ENCODE results near the gene SZT2.
A peak's percentile ranks its signal among the peaks of the same experiment; 100 is the strongest.

Gene SZT2

DNA sequence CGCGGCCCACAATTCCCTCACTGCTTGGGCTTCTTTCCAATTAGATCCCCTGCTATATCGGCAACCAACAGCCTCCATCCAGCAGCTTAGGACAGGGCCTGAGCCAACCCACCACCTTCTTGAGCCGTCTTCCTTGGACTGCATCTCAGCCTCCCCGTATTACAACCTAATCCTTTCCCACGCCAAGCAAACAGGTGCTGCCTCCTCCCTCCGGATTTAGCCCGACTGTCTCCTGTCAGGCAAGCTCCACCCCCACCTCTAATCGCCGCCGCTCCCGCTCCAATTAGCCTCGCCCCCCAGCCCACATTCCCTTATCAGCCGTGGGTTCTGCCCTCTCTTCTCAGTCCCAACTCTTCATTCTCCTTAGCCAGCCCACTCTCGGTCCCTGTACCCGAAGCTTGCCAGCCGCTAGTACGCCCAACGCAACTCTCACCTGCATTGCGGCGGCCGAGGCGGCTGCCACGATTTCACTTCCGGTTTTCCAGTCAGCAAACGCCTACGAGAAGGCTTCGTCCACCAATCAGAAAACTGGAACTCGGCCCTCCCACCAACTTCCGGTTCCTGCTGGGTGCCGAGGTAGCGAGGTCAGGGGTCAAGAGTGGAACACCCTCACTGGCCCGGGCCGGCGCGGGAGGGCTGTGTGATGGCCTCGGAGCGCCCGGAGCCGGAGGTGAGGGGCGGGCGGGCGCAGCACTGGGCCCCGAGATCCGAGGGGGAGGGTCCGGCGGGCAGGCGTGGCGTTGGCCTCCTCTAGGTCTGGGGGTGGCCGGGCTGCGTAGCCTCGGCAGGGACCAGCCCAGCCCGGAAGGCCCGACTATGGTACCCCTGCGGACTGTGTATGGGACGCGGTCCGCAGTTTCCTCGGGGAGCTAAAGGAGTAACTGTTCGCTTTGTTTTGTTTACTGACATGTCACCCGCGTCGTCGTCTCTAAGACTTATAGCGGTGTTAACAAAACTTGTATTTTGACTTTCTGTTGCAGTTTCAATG, at the start of gene SZT2, which contains the start of gene MED8:
TSS of gene SZT2 (plus strand) at position 574 of the 988 bp plus-strand sequence. CDS start at position 644, 70 bp downstream.
TSS of gene MED8 (minus strand) at position 475 of the 988 bp plus-strand sequence. CDS start at position 439, 36 bp downstream.
- peak; percentile 97 for DNase-seq (ENCODE audit: low spot score)

DNA sequence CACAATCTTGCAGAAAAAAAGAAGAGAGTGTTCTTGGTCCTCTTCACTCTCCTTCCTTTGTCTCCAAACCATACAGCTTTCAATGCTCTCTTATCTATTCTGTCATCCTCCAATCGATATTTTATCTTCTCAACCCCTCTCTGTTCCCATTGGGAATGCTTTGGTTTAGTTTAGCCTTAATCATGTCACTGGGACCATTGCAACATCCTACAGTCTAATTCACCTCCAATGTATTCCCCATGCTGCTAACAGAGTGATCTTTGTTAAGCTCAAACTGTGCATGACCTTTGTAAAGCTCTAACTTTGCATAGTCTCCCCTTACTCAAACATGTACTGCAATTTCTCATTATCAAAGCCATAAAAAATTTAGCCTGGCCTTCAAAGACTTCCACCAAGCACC, 49.1 kb upstream of the SZT2 start:
- DNase-seq (ENCODE audit: low spot score): no peak

DNA sequence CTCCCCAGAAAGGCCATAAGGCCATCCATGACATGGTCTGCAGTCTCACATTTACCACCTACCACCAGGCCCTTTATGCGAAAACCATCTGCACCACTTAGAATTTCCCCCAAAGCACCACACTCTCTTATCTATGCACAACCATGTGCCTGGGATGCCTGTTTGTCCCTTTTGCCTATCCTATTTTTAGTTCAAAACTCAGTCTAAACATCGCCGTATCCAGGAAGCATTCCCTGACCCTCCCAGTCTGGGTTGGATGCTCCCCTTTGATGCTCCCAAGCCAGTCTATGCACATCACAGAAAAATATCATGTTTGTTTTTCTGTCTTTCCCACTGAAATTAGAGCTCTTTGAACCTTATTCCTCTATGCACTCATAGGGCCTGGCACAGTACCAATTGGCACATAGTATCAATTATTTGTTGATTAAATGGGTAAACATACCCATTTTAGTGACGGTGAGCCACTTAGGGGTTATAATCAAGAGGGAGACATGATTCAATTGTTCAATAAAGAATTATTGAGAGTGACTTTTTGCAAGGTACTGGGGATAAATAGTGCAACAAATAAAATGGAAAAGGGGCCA, 45.3 kb upstream of the SZT2 start:
- no peak for DNase-seq (ENCODE audit: low spot score)

DNA sequence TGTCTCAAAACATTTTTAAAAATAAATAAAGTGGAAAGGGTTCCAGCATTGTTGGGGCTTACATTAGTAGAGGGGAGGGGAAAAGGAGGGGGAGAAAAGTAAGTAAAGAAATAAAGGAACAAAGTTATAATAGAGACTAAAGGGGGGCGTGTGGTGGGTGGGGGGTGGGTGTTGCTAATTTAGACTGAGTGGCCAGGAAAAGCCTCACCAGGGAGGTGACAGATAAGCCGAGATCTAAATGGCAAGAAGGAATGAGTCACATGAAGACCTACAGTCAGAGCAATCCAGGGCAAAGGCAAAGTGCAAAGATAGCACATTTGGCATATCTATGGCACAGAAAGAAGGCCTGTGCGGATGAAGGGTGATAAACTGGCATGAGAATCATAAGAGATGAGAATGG, 44.6 kb upstream of the SZT2 start:
- DNase-seq (ENCODE audit: low spot score): no peak

DNA sequence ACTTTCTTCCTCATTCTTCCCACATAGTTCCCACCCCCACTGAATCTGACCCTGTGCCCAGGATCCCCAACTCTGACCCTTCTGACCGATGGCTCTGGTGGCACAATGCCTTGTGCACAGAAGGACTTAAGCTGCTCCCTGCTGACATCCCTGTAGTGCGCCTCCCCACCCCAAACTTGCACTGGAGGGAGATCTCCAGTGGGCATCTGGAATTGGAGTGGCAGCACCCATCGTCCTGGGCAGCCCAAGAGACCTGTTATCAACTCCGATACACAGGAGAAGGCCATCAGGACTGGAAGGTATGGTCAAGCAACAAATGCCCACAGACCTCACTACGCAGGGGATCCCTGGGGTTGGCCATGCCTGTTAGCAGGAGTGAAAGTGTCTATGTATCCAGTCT, 43.1 kb upstream of the SZT2 start:
- no peak for DNase-seq (ENCODE audit: low spot score)

DNA sequence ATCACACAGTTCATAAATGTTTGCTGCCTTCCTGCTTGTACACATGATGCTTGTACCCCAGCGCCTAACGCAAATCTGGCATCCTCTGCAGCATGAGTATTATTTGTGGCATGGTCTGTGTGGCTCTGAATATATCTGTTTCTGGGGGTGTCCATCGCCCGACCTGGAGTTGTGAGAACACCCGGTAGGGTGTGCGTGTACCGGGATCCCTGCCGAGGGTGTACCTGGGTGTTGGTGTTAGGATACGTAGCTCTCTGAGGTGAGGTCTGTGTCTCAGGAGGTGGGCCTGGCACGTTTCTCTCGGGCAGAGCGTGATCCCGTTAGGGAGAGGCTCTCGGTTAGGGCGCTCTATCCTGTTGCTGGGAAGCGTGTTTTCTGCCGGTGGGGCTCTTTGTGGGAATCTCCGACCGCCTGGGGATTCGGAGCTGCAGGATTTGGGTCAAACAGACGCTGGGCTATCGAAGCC, 41.3 kb upstream of the SZT2 start:
- no peak for DNase-seq (ENCODE audit: low spot score)

DNA sequence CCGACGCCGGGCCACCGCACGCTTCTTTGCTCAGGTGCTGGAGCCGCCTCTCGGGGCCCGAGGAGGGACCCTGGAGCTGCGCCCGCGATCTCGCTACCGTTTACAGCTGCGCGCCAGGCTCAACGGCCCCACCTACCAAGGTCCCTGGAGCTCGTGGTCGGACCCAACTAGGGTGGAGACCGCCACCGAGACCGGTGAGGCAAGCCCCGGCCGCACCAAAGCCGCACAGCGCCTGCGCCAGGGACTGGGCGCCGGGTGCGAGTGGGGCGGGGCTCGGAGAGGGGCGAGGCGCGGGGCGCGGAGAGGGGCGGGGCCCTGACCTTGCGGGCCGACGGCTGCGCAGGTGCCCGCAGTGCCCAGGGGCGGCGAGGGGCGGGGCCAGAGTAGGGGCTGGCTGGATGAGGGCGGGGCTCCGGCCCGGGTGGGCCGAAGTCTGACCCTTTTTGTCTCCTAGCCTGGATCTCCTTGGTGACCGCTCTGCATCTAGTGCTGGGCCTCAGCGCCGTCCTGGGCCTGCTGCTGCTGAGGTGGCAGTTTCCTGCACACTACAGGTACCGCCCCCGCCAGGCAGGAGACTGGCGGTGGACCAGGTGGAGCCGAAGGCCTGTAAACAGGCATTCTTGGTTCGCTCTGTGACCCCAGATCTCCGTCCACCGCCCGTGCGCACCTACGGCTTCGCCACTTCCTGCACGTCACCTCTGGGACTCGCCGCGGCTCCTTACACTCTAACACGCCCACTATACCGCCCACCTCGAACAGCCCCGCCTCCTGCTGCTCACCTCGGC, 40.7 kb upstream of the SZT2 start:
- DNase-seq (ENCODE audit: low spot score): peak; percentile 77

DNA sequence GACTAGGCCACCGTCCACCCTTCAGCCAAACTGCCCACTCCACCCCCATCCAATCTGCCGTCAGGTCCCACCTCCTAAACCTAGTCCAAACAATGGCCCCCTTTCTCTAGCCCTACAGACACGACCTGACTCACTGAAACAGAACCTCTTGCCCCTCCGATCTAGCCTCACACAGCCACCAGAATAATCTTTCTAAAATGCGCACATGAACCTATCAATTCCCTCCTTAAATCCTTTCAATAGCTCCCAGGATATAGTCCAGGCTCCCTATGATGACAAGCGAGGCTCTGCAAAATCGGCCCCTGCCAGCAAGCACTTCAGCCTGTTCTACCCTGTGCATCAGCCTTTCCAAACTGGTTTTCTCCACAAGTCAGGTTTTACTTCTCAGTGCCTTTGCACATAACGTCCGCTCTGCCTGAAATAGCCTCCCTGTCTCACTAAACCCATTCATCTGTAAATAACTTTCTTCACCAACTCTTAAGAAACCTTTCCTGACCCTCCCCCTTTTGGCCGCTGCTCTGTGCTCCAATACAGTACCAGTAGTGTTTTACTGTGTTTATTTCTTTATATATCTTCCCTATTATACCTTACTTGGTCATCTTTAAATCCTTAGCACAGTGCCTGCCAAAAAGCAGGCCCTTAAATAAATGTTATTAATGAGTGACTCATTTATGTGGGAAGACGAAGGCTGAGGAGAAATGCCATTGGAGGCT, 39.9 kb upstream of the SZT2 start:
- no peak for DNase-seq (ENCODE audit: low spot score)

DNA sequence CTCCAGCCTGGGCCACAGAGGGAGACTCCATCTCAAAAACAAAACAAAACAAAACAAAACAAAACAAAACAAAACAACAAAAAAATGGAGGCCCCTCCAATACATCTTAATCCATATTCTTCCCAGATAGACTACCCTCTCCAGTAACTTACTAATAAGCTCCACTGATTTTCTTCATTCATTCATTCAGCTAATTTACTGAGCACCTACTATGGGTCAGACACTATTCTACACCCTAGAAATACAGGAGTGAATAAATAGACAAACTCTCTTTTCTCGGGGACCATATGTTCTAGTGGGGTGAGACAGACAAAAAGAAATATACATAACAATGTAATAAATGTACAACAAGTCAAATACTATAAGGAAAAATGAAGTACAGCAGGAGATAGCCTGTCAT, 38.7 kb upstream of the SZT2 start:
- no peak for DNase-seq (ENCODE audit: low spot score)

DNA sequence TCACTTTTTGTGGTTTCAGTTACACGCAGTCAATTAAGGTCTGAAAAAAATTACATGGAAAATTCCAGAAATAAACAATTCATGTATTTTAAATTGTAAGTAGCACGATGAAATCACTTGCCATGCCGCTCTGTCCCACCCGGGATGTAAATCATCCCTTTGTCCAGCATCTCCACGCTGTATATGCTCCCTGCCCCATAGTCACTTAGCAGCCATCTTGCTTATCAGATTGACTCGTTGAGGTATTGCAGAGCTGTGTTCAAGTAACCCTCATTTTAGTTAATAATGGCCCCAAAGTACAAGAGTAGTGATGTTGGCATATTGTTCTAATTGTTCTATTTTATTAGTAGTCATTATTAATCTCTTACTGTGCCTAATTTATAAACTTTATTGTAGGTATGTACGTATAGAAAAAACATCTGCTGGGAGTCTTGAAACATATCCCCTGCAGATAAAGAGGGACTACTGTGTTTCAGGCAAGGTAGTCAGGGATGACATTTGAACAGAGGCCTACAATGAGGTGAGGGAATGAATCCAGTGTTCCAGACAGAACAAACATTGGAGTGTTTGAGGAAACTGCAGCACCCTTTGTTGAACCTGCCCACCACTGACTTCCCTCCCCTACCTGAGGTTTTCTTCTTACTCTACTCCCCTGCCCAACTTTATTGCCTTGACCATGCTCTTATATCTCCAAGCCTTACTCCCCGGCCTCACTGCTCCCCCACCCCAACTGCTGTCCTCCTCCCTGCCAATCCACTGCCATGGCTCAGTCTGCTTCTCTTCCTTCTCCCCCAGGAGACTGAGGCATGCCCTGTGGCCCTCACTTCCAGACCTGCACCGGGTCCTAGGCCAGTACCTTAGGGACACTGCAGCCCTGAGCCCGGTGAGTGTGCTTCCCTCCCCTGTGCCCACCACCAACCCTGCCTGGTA, 38.0 kb upstream of the SZT2 start:
- DNase-seq (ENCODE audit: low spot score): no peak

DNA sequence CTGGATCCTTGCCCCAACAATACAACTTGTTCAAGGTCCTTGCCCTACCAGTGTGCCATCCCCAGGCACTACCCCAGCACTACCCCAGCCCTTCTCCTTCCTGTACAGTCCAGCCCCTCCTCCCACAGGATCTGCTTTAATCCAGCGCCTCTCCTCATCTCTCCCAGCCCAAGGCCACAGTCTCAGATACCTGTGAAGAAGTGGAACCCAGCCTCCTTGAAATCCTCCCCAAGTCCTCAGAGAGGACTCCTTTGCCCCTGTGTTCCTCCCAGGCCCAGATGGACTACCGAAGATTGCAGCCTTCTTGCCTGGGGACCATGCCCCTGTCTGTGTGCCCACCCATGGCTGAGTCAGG, 37.4 kb upstream of the SZT2 start:
- no peak for DNase-seq (ENCODE audit: low spot score)

DNA sequence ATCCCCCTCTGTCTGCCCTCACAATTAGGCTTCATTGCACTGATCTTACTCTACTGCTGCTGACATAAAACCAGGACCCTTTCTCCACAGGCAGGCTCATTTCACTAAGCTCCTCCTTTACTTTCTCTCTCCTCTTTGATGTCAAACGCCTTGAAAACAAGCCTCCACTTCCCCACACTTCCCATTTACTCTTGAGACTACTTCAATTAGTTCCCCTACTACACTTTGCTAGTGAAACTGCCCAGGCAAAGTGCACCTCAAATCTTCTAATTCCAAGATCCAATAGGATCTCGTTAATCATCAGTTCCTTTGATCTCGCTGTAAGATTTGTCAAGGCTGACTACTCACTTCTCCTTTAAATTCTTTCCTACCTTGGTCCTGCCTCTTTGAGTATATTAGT, 36.8 kb upstream of the SZT2 start:
- DNase-seq (ENCODE audit: low spot score): no peak

DNA sequence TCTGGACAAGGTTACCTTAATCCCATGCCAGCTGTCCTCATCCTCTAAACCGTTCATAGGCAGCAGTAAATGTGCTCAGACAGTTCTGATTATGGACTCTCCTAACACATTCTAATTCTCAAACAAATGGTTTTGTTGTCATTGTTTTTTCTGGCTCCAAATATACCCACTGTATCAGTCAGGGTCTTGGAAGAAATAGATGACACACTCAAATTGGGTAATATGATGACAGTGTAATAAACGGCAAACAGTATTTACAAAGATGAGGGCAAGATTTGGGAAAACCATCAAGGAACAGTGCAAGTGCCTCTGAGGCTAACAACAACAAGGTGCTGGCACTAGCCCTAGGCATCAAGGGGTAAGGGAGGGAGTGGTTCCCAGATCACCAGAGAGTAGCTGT, 35.2 kb upstream of the SZT2 start:
- DNase-seq (ENCODE audit: low spot score): no peak

DNA sequence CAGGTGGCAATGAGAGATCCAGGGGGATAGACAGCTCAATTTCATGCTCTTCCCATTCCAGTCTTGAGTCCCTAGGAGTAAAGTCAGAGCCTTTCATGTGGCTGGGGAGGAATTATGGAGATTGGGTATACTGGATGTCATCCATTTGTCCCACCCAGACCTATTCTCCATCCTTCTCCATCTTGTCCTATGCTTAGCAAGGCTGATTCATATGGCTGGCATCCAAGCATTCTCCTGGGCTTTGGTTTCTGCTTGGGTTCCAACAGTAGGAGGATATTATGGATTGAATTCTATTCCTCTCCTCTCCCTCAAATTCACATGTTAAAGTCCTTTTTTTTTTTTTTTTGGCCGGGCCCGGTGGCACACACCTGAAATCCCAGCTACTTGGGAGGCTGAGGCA, 34.8 kb upstream of the SZT2 start:
- DNase-seq (ENCODE audit: low spot score): no peak

DNA sequence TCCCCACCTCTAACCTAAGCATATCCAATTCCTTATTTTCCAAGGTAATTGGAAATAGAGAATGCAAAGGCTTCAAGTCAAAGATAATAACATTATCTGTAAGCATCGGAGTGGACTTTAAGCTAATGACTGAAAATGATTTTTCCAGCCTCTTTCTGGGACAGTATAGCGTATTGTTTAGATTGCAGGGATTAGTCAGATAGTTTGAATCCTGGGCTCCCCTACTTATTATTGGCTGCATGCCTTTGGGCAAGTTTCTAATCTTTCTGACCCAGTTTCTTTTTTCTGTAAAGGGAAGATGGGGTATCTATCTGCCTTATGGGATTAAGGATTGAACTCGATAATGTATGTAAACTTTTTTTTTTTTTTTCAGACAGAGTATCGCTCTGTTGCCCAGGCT, 32.4 kb upstream of the SZT2 start:
- no peak for DNase-seq (ENCODE audit: low spot score)

DNA sequence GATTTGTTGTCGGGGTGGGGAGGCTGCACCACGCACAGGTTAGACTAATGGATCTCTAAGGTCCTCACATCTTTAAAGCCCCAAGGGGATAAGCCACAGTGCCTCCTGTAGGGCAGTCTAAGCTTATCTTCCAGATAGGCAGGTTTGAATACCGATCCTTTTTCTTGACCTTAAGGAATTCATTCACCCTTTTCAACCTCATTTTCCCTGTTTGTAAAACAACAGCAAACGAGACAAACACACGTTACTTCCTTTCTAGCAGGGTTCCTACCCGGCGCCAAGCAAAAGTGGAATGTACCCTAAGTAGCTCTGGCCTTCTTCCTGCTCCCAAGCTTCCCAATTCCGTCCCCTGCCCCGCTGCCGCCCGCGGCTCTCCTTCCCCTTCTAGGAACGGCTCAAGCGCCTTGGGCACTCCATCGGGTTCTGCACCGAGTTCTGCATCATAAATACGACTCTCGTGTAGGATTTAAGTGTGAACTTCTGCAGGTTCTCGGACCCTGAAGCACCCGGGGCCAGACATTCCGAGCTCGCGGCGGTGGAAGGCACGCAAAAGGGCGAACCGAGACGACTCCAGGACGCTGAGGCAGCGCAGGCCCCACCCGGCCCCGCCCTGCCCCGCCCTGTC, 31.5 kb upstream of the SZT2 start:
- no peak for DNase-seq (ENCODE audit: low spot score)

DNA sequence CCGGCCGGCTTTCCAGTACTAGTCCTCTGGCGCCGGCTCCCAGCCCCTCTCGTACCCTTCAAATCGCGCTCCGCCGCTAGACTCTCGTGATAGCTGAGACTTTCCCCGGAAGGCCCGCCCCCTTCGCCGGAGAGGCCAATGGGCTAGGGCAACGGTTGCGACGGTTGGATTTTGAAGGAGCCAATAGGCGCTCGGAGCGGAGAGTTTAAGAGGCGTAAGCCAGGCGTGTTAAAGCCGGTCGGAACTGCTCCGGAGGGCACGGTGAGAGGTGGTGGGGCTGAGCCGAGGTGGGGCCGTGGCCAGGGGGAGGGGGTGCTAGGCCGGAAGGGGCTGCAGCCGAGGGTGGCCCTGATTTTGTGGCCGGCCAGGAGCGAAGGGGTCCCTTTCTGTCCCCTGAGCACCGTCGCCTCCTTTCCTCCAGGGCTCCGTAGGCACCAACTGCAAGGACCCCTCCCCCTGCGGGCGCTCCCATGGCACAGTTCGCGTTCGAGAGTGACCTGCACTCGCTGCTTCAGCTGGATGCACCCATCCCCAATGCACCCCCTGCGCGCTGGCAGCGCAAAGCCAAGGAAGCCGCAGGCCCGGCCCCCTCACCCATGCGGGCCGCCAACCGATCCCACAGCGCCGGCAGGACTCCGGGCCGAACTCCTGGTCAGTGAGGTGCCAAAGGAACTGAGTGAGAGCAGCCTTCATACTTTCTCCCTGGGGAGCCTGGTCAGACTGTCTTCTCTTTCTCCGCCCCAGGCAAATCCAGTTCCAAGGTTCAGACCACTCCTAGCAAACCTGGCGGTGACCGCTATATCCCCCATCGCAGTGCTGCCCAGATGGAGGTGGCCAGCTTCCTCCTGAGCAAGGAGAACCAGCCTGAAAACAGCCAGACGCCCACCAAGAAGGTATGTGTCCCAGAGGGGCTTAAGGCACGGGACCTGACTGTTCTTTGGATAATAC, 30.7 kb upstream of the SZT2 start, which contains the start of gene CDC20:
TSS of gene CDC20 (plus strand) at position 236 of the 948 bp plus-strand sequence. CDS start at position 471, 235 bp downstream.
- DNase-seq (ENCODE audit: low spot score): peak; percentile 99

DNA sequence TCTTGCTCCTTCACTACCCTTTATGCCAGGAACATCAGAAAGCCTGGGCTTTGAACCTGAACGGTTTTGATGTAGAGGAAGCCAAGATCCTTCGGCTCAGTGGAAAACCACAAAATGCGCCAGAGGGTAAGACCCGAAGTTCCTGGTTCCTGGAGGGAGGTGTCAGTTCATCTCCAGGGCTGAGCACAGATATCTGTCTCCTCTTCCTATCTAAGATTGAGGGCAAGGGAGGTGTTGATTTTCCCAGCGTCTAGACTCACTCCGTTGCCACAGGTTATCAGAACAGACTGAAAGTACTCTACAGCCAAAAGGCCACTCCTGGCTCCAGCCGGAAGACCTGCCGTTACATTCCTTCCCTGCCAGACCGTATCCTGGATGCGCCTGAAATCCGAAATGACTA, 30.0 kb upstream of the SZT2 start:
- no peak for DNase-seq (ENCODE audit: low spot score)

DNA sequence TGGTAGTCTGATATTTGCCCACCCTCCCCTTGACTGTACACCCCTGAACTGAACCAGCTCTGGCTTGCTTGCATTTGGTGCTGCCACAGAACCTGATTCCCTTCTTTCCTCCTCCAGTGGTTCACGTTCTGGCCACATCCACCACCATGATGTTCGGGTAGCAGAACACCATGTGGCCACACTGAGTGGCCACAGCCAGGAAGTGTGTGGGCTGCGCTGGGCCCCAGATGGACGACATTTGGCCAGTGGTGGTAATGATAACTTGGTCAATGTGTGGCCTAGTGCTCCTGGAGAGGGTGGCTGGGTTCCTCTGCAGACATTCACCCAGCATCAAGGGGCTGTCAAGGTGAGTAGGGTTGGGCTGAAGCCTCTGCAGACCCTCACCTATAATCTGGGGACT, 29.1 kb upstream of the SZT2 start:
- no peak for DNase-seq (ENCODE audit: low spot score)

Data from left forelimb (tissue), 1 donor.